ENCODE data around the gene CATSPERD.

DNA sequence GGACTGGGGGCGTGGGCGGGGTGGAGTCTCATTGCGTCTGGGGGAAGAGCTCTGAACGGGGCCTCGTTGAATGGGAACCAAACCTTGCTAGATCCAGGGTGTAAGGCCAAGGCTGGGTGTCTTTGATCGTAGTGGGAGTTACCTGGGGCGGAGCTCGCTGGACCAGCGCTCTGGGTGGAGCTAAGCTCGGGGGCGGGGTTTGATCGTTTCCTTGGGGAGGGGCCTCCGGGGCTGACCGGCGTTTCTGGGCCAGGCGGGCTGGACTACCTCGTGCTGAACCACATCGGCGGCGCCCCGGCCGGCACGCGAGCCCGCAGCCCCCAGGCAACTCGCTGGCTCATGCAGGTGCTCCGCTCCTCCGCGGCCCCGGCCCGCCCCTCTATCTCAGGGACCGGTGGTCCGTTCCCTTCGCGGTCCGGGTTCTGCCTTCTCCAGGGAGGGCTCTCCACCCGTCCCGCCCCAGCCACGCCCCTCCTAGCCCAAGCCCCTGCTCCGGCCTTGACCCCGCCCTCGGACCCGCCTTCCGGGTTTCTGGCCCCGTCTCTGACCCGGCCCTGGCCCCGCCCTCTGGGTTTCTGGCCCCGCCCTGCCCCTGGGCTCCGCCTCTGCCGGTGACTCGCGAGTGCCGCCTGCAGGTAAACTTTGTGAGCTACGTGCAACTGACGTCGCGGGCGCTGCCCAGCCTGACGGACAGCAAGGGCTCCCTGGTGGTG is 33.6 kb upstream of the CATSPERD start:
- TF ChIP-seq CTCF (optimal IDR thresholded peaks at IDR 0.05 in 1 of 3, IDR thresholded peaks at IDR 0.05 in 1 of 3, conservative IDR thresholded peaks at IDR 0.05 in 1 of 3; ENCODE audit: extremely low read depth in 1 of 3, insufficient read depth in 2 of 3, low read length in 3 of 3) (peak; percentile 63 to 96 (median 93)), EZH2 (IDR thresholded peaks at IDR 0.05; ENCODE audit: low read length) (no peak)
